Midbrain (tissue), 1 donor: Measurements from ENCODE around the gene LRCH4.

Experiments
- DNase-seq: peaks from one replicate; lab custom pipeline; 2025; lab: John Stamatoyannopoulos, UW

The LRCH4 gene

GRCh38 chr7:100582041-100582579 lies 3.8 kb downstream of the LRCH4 start:
- DNase-seq = no peak

GRCh38 chr7:100580466-100581283 lies 5.3 kb downstream of the LRCH4 start:
- no peak for DNase-seq

DNA sequence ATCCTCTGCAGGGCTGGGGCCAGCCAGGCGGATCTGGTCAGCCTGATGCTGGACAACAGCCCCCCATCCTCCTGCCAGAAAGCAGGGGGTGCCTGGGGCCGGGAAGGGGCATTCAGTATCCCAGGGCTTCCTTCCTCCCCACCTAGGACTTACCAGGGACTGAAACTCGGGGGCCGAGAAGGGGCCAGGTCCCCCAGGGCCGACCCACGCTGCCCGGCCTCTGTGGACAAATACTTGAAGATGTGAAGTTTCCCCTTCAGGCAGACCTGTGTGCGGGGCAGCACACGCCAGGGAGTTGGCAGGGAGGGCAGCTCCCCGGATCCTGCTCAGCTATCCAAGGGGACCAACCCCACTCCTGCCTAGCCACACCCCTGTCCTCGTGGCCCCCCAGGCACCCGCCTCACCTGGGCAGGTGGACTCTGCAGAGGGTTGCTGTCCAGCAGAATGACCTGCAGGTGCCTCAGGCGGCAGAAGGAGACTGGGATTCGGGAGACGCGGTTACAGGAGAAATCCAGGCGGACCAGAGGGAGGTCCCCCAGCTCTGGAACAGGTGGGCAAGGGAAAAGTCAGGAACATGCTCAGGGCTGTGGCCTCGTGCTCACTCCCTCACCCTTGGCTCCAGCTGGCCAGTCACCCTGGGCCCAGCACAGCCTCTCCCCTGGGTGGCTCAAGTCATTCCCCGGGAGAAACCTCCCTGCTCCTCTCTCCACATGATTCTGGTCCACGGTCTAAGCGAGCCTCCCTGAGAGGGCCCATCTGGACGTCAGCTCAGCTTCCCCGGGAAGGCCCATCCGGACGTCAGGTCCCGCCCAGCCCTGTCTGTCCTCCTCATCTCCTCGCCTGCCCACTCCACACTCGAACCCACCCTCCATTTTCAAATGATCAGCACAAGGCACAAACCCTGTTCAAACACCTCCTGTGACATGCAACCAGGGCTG lies 7.4 kb downstream of the LRCH4 start:
- no peak for DNase-seq

DNA sequence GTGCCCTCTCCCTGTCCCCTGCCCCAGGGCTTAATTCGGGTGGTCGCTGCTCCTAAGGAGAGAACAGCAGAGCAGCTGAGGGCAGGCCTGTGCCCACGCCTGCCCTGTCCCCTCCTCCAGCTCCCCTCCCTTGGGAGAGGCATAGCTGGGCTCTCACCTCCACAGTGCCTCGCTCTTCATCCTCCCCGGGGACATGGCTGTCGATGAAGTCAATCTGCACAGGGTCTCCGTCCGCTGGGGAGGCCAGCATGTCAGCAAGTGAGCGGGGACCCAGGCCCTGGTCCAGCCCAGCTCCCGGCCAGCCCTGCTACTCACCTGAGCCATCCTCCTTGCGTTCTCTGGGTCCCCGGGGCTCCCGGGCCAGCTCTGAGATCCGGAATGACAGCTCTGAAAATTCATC lies 8.4 kb downstream of the LRCH4 start:
- no peak for DNase-seq

DNA sequence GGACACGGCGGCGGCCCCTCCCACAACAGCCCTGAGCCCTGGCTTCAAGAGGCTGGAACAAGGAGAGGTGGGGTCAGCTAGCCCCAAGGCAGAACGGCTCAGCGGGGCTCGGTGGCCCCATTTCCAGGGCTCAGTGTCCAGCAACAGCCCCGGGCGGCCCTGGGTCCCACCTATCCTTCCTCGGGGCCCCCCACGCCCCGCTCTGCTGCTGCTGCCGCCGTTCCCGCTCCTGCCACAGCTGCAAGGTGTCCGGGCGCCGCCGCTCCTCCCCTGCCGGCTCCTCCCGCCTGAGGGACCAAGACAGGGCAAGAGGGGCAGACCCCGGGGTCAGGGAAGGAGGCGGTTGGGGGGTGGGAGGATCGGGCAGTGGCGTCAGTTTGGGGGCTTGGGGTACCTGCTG lies 8.8 kb downstream of the LRCH4 start:
- no peak for DNase-seq

GRCh38 chr7:100576384-100576993 lies 9.4 kb downstream of the LRCH4 start:
- no peak for DNase-seq

DNA sequence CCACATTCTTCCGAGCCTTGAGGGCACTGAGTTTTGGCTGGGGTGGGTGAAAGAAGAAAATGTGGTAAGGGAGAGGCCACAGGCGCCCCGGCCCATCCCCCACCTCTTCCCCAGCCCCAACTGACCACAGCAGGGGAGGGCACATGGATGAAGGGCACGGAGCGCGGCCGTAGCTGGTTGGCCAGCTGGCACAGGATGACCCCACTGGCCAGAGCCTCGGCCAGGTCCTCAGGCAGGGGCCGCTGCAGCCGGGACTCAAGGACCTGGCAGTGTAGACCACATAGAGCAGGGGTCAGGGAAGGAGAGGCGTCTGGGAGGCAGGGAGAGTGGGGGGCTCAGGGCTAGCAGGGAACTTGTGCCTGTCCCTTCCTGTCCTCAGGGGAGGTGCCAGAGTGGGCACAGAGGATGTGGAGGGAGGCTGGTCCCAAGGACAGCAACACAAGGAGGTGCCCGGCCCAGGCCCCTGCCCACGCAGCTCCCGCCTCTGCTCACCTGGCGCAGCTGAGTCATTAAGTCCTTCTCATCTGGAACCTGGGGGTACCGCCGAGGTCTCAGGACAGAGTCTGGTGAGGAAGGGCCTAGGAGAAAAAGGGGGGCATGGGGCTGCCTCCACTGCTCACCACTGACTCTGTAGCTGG lies 10.1 kb downstream of the LRCH4 start:
- no peak for DNase-seq

DNA sequence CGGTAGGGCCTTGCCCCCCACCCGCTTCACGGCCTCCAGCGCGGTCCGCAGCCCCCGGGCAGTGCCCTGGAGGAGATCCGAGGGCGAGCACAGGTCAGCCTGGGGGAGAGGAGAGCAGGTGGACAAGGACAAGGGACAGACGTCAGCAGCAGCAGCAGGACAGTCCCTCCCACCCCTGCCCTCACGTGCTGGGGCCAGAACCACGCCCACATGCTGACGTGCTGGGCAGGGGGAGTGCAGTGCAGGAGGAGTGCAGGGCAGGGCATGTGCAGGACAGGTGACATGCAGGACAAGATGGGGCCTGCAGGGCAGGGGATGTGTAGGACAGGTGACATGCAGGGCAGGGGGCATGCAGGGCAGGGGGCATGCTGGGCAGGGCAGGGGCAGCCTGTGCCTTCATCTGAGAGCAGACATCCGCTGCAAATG lies 10.7 kb downstream of the LRCH4 start:
- no peak for DNase-seq

- no peak for DNase-seq
Measured at GRCh38 chr7:100574362-100575205, 11.3 kb downstream of the LRCH4 start.

DNA sequence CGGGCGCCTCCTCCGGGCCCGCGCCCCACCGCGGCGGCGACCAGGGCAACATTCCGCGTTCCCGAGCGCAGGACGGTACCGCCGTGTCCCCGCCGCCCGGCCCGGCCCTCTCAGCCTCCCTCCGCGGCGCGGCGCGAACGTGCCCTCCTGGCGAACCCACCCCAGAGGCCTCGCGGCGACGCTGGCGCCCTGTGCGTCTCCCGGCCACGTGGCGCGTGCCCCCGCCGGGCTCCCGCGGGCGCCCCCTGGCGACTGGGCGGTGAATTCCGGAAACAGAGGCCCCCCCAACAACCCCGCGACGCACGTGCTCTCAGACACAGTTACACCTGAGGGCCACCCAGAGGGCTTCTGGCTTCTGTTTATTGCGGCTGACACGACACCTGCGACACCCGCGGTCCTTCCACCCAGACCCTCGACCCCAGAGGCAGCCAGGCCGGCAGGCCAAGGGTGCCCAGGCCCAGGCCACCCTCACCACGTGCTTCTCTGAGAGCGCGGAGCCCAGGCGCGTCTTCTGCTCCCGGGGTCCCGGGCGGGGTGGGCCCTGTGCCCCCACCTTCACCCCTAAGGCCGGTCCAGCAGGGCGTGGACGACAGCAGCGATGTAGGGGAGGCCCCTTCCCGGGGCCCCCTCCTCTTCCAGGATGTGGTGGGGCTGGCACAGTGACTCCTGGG lies 12.1 kb downstream of the LRCH4 start, which contains the start of gene SAP25:
TSS of gene SAP25 (minus strand) at position 210 of the 671 bp plus-strand sequence. CDS start at position 52, 158 bp downstream.
- DNase-seq = no peak

DNA sequence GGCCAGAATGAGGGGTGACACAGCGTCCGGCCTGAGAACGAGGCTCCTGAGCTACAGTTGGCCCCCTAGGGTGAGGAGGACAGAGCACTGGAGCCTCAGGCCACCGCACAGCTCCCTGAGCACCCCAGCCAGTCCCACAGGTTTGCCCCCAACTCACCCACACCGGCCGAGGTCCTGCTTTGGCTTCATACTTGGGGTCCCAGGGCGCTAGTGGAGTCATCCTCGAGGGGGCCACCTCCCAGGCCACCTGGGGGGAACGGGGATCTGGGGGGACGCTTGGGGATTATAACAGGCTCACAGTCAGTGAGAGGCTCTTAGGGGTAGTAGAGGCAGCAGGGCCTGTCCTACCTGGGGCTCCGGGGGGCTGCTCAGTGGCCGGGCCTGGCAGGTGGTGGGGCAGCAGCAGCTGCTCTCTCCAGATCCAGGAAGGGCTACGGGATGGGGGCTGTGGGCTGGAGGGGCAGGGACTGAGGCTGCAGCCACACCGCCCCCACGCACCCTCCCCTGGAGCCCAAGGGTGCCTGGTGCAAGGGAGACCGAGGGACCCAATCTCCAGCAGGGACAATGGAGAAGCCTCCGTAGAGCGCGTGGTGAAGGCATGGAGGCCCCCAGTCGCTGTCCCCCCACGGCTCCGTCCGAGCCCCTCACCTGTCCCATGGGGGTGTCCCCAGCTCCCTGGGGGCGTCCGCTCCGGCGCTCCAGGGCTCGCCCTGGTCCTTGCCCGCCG lies 12.8 kb downstream of the LRCH4 start:
- no peak for DNase-seq

GRCh38 chr7:100572281-100572948 lies 13.5 kb downstream of the LRCH4 start:
- no peak for DNase-seq

- no peak for DNase-seq
Measured at GRCh38 chr7:100571829-100572116, 14.2 kb downstream of the LRCH4 start.

DNA sequence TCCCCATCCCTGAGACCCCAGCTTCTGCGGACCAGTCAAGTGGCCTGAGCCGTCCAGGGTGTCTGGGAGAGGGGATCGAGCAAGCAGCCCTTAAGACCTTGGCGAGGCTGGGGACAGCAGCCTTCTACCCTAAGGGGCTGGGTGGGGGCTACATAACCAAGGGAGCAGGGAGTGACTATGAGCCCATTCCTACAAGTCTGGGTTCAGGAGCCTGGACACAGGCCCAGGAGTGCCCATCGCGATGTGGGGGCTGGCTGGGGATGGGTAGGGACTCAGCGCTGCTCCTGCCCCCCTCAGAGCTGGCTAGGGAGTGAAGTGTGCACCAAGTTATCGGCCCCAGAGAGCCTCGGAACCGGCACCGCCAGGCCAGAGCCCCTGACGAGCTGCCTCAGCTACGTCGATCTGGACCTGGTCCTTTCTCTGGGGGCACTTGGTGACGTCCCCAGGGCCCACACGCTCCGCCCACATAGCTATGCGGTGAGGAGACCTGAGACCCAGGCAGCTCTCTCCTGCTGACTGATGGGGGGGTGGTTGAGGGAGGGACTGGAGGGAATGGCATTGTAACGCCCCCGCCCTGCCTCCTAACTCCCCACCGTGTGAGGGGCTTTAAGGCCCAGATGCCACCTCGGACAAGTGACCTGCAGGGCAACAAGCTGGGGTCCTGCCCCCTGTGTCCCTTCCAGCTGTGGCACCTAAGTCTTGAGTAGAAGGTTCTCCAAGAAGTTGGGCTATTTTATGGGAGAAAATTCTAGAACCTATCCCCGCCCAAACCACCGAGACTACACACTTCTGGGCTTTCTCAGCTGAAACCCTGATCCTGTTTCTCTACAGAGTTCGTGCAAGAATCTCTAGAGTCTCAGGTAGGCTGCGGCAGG lies 14.7 kb downstream of the LRCH4 start:
- no peak for DNase-seq

GRCh38 chr7:100568896-100569844 lies 16.8 kb downstream of the LRCH4 start:
- DNase-seq = peak; percentile 68

GRCh38 chr7:100568176-100568895 lies 17.6 kb downstream of the LRCH4 start:
- DNase-seq = no peak
